ENCODE measurements around the gene TNFRSF14. TPM values are rescaled to one million over a fixed set of nuclear protein-coding genes. Genes with fewer than 3 reads are reported as not detected.
A peak's percentile ranks its signal among the peaks of the same experiment; 100 is the strongest.

TNFRSF14 gene
- total RNA-seq, 1 donor, result 17.7 TPM

DNA sequence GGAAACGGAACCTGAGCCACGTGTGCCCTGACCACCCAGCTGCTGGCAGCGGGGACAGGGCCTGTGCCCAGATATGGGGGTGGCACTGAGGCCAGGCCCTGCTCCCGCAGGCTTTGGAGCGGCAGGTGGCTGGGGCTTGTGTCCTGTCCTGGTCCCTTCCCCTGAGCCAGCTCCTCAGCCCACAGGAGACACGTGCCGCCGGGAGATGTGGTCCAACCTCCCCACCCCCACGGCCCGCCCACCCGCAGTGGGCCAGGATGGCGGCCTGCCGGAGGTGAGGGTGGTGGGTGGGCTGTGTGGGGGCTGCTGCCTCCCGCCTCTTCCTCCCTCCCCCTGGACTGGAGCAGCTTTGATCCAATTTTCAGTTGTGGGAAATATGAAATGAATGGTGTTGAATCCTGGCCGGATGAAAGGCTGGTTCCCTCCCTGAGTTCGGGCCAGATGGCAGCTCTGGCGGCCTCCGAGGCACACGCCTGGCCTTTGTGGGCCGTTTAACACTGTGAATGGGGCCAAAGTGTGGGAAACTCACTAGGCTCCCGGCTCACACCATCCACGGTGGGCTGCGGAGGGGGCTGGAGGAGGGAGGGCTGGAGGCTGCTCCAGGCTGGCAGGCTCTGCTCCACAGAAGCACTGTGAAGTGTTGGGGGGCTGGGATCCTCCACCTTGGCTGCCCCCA, 23.5 kb upstream of the TNFRSF14 start:
- TF ChIP-seq CTCF (IDR thresholded peaks at IDR 0.05; ENCODE audit: insufficient read depth, low read depth, low read length), result no peak
- no peak for DNase-seq (ENCODE audit: low read depth)
- H3K4me3 ChIP-seq (ENCODE audit: low read depth, low read length), result no peak overlapping the region

- H3K4me3 ChIP-seq (ENCODE audit: low read depth, low read length), result no peak overlapping the region
- no peak for DNase-seq (ENCODE audit: low read depth)
Measured at GRCh38 chr1:2533365-2533764, 22.8 kb upstream of the TNFRSF14 start.

GRCh38 chr1:2534315-2534686, 21.9 kb upstream of the TNFRSF14 start:
- DNase-seq (ENCODE audit: low read depth), result no peak
- H3K4me3 ChIP-seq (ENCODE audit: low read depth, low read length), result no peak overlapping the region
- TF ChIP-seq CTCF (IDR thresholded peaks at IDR 0.05; ENCODE audit: insufficient read depth, low read depth, low read length), result no peak

More at GRCh38 chr1:2533365-2533764, 22.8 kb upstream of the TNFRSF14 start:
- TF ChIP-seq CTCF (IDR thresholded peaks at IDR 0.05; ENCODE audit: insufficient read depth, low read depth, low read length), result no peak

- peak; percentile 47 for DNase-seq (ENCODE audit: low read depth)
- H3K4me3 ChIP-seq (ENCODE audit: low read depth, low read length), result no peak overlapping the region
- TF ChIP-seq CTCF (IDR thresholded peaks at IDR 0.05; ENCODE audit: insufficient read depth, low read depth, low read length), result no peak
Measured at GRCh38 chr1:2534687-2535441, 21.3 kb upstream of the TNFRSF14 start.

DNA sequence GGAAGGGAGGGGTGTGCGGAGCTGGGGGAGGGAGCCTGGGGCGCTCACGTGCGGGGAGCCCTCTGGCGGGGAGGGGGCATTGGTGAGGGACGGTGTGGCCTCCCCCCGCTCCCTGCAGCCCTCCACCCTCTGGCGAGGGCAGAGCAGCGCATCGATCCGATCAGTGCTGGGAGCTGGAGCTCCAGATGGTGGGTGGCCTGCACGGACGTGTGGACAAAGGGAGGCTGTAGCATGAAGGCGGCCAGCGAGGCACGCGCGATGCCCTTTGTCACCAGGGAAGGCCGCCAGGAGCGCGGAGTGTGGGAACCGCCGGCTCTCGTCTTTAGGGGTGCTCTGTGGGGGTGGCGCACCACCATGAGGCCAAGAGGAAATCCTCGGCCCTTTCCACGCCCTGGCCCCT, 20.7 kb upstream of the TNFRSF14 start:
- DNase-seq (ENCODE audit: low read depth), result no peak
- TF ChIP-seq CTCF (IDR thresholded peaks at IDR 0.05; ENCODE audit: insufficient read depth, low read depth, low read length), result no peak
- no peak overlapping the region for H3K4me3 ChIP-seq (ENCODE audit: low read depth, low read length)

DNA sequence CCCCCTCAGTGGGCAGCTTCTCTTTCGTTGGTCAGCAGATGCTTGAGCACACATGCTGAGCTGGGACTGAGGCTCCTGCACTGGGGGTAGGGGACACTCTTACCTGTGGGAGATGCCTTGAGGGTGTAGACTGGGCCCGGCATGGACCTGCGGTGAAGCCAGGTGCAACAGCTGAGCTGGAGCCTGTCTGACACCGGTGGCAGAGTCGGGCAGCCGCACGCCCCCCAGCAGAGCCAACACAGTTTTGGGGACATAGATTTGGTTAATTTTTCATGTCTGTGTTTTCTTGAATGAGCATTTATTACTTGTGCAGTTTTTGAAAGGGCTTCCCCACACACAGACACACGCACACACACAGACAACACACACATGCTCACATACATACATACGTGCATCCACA, 20.2 kb upstream of the TNFRSF14 start:
- DNase-seq (ENCODE audit: low read depth), result no peak
- H3K4me3 ChIP-seq (ENCODE audit: low read depth, low read length), result no peak overlapping the region
- TF ChIP-seq CTCF (IDR thresholded peaks at IDR 0.05; ENCODE audit: insufficient read depth, low read depth, low read length), result no peak

Data from fibroblast of villous mesenchyme (primary cell).